ENCODE data around the gene SLC29A1. TPM values are rescaled to one million over a fixed set of nuclear protein-coding genes. Genes with fewer than 3 reads are reported as not detected.

SLC29A1 gene
- total and polyA plus RNA-seq, 7 donors, result 4.2 to 195 (median 147) TPM

DNA sequence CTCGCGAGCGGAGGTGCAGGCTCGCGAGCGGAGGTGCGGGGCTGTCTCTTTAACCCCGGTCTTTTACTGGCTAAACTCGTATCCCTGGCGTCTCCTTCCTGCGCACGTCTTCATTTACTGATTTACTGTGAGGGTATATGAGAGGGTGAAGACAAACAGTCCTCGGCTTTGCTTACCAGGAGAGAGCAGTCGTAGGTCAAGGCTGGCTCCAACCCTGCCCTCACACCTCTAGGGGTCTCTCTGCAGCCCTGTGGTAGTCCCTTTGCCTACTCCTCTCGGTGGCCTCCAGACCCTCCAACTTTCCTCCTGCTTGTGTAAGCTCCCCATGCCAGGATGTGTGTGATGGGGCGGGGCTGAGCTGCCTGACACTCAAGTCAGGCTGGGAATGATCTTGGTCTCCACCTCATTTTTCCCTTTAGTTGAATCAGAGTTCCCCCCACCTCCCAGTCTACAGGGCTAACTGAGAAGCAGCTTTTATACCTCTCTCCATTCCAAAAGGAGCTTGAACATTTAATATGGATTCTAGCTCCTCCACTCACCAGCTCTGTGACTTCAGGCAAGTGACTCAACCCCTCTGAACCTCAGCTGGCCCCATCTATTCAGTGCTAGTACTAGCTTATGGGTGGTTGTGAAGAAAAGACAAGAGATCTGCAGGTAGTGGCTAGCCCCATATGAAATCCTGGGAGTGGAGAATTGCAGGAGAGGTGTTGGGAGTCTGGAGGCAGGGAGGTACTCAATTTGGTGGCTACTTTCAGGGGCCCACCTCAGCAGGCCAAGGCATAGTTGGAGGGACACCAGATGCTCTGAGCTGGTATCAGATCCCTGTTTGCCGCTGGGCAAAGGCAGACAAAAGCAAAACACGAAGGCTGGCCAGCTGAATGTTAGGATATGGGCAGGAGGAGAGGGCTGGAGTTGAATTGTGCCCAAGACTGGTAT is 902 bp downstream of the SLC29A1 start:
- TF ChIP-seq POLR2AphosphoS5 (IDR thresholded peaks at IDR 0.05) (peak in 2 of 4 donors; percentile 2 to 25), EP300 (IDR thresholded peaks at IDR 0.05) (no peak), POLR2A (IDR thresholded peaks at IDR 0.05) (no peak)
- WGBS, 2 donors, result 7 to 13% methylated on average over 18 of the region's 18 CpGs
- Histone ChIP-seq H3K27me3 (no peaks in the 10 kb centered on the region), H3K4me1 (peaks cover 0 to 94% (median 91%) of the 10 kb centered on the region in 4 donors), H3K27ac (peak overlapping the region; percentile 94 to 98 (median 97)), H3K36me3 (peaks cover 0 to 5% (median under 1%) of the 10 kb centered on the region in 4 donors), H3K9me3 (no peaks in the 10 kb centered on the region), H3K4me3 (peak overlapping the region; percentile 63 to 78 (median 68))
- peak; percentile 75 for DNase-seq
- intact Hi-C loops (cut with DNase I), result loop anchor here (5.0 kb wide), 2 partner anchors 97 to 452 kb away; partner anchors contain the start of genes MRPL14, TMEM63B and VEGFA

DNA sequence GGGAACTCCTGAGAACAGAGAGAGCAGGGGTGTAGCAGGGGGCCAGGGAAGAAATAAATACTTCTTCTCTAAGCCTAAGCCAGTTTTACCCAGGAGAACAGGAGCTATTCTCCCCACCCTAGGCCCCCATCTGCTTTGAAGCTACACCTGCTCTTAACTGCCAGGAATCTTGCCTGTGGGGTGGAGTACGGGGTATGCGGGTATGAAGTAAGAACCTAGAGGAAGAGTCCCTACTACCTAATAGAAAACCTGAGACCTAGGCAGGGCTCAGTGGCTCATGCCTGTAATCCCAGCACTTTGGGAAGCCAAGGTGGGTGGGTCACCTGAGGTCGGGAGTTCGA is 1.5 kb downstream of the SLC29A1 start:
- peak overlapping the region; percentile 94 to 98 (median 97) for H3K27ac ChIP-seq
- 61 to 81% methylated on average over 4 of the region's 4 CpGs for WGBS, 2 donors
- TF ChIP-seq POLR2A (IDR thresholded peaks at IDR 0.05) (no peak), EP300 (IDR thresholded peaks at IDR 0.05) (no peak), POLR2AphosphoS5 (IDR thresholded peaks at IDR 0.05) (no peak)
- TF ChIP-seq, protein P1, sequence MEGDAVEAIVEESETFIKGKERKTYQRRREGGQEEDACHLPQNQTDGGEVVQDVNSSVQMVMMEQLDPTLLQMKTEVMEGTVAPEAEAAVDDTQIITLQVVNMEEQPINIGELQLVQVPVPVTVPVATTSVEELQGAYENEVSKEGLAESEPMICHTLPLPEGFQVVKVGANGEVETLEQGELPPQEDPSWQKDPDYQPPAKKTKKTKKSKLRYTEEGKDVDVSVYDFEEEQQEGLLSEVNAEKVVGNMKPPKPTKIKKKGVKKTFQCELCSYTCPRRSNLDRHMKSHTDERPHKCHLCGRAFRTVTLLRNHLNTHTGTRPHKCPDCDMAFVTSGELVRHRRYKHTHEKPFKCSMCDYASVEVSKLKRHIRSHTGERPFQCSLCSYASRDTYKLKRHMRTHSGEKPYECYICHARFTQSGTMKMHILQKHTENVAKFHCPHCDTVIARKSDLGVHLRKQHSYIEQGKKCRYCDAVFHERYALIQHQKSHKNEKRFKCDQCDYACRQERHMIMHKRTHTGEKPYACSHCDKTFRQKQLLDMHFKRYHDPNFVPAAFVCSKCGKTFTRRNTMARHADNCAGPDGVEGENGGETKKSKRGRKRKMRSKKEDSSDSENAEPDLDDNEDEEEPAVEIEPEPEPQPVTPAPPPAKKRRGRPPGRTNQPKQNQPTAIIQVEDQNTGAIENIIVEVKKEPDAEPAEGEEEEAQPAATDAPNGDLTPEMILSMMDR (IDR thresholded peaks at IDR 0.05), result no peak
- peak overlapping the region; percentile 63 to 78 (median 68) for H3K4me3 ChIP-seq
- H3K36me3 ChIP-seq, result peaks cover 6 to 12% (median 7%) of the 10 kb centered on the region in 4 donors
- no peaks in the 10 kb centered on the region for H3K9me3 ChIP-seq
- intact Hi-C loops (cut with DNase I), result loop anchor here (5.0 kb wide), 2 partner anchors 98 to 453 kb away; partner anchors contain the start of genes MRPL14, TMEM63B and VEGFA
- H3K27me3 ChIP-seq, result no peaks in the 10 kb centered on the region
- no peak for DNase-seq
- H3K4me1 ChIP-seq, result peaks cover 0 to 95% (median 93%) of the 10 kb centered on the region in 4 donors

DNA sequence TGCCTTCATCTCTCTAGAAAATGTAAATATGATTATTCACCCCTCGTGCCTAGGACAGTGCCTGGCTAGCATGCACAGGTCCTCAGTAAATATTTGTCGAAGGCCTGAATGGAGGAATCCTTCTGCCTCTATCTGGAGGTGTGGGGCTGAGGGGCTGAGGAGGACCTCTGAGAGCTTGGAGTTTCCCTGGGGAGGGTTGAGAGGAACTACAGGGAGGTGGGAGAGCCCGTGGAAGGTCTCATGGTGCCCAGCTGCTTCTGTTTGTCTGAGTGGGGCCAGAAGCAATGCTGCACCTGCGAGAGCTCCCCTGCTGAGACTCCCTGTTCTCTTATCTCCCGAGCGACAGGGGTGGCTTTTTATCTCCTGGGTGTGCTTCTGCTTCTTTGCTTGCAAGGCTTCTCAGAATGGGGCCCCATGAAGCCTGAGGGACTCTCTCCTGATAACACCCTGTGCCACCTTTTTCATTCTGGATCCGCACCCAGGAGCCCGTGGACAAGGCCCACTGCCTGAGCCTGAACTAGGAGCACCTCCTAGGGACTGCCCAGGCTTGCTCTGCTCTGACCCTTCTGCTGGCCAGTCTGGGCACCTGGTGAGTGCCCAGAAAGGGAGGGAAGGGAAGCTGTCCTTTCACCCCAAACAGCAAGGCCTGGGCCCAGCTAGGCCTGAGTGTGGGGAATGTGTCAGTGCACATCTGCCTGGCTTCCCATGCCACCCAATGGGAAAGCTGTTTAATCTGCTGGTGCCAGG is 2.4 kb downstream of the SLC29A1 start:
- WGBS, 2 donors, result 41 to 66% methylated on average over 8 of the region's 8 CpGs
- H3K36me3 ChIP-seq, result peaks cover 14 to 18% (median 15%) of the 10 kb centered on the region in 4 donors
- peak overlapping the region; percentile 94 to 98 (median 97) for H3K27ac ChIP-seq
- no peaks in the 10 kb centered on the region for H3K27me3 ChIP-seq
- peaks cover 0 to 96% (median 93%) of the 10 kb centered on the region in 4 donors for H3K4me1 ChIP-seq
- intact Hi-C loops (cut with DNase I), result no loop called here
- no peaks in the 10 kb centered on the region for H3K9me3 ChIP-seq
- DNase-seq, result no peak
- peak overlapping the region; percentile 3 to 39 (median 36) for H3K4me3 ChIP-seq
- TF ChIP-seq, protein P1 (IDR thresholded peaks at IDR 0.05), result no peak

DNA sequence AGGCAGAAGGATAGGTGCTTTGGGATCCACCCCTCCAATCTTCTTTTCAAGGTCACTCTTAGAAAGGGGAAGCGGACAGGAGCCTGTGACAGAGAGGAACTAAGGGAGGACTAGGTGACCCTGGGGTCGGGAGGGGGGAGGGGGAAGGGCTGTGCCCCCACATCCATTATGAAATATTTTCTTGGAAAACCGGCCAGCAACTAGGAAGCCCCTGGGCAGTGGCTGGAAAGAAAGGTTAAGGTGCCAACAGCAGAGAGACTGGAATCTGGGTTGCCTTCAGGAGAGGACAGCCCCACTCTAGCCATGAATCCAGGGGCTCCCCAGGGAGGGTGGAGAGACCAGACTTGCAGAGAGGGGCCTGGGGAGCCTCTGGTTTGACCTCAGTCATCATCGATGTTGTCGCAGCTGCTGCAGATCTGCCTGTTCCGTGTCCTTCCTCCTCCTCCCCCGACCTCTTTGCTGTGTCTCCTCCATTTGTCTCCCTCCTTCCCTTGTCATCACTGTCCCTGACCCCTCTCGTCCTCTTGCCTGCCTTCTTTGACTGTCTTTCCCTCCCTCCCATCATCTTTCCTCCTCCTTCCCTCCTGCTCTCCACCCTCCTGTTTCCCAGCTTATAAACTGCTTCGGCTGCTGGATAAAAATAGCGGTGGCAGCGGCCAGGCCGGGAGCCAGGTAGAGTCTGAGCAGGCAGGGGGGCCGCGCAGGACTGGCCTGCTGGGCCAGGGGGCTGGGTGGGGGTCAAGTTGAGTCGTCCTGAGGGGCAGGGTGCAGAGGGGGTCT is 3.2 kb downstream of the SLC29A1 start:
- TF ChIP-seq EP300 (IDR thresholded peaks at IDR 0.05), result no peak
- TF ChIP-seq POLR2AphosphoS5 (IDR thresholded peaks at IDR 0.05), result peak; percentile 13 to 49 (median 46)
- TF ChIP-seq, protein P1 (IDR thresholded peaks at IDR 0.05), result no peak
- TF ChIP-seq POLR2A (IDR thresholded peaks at IDR 0.05), result no peak
- Histone ChIP-seq H3K9me3 (no peaks in the 10 kb centered on the region), H3K4me1 (peaks cover 0 to 96% (median 93%) of the 10 kb centered on the region in 4 donors), H3K27ac (peak overlapping the region; percentile 94 to 98 (median 97)), H3K4me3 (peak overlapping the region; percentile 26 to 39 (median 36)), H3K36me3 (peaks cover 16 to 25% (median 20%) of the 10 kb centered on the region in 4 donors), H3K27me3 (no peaks in the 10 kb centered on the region)
- WGBS, 2 donors, result 74 to 80% methylated on average over 15 of the region's 15 CpGs
- peak; percentile 83 for DNase-seq
- intact Hi-C loops (cut with DNase I), result no loop called here
